Ammon's horn (tissue), 1 donor: ENCODE measurements around the gene OTOP3.

ENCODE experiments used
- DNase-seq: peaks from one replicate; pipeline ENCODE4 v3.0.0-alpha.2; 2016; ENCODE audit warnings: low spot score

Gene OTOP3

DNA sequence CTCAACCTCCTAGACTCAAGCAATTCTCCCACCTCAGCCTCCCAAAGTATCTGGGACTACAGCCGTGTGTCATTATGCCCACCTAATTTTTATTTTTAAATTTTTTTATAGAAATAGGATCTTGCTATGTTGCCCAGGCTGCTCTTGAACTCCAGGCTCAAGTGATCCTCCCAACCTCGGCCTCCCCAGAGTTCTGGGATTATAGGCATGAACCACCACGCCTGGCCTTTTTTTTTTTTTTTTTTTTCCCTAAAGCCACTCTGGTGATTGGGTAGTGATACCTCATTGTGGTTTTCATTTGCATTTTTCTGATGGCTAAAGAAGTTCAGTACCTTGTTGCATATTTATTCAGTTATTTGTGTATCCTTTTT lies 50.5 kb downstream of the OTOP3 start:
- no peak for DNase-seq

- DNase-seq = peak; percentile 98
These were observed 51.8 kb downstream of the OTOP3 start, which contains the start of gene CDR2L for GRCh38 chr17:74987418-74987908. CDR2L (plus strand) TSS chr17:74987632; CDS start chr17:74988044, 412 bp downstream.

DNA sequence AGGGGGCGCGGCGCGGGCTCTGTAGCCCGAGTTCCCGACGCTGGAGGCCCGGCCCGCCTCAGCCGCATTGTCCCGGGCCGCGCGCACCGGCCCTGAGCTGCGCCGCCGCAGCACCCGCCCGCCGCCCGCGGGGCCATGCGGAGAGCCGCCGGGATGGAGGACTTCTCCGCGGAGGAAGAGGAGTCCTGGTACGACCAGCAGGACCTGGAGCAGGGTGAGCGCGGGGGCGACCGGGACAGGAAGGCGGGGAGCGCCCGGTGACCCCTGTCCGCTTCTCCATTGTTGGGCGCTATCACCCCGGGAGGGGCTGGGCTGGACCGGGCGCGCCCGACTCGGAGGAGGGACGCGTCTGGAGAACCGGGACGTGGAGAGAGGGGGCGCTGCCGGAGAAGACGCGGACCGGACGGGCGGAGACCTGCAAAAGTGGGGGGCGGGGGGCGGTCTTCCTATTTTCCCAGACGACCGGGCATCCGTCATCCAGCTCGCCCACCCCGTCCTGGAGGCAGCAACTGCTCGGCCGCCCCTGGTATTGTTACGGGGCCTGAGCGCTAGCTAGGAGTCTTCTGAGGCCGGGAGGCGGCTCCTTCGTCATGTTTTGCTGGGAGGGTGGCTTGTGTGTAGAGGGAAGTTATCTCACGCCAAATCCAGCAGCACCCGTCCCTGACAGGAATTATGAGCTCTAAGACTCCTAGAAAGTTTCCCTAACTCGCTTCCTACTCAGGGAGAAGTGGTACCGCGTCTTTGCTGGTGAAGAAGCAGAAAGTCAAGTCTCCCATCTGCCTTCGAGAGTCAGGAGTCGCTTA lies 52.4 kb downstream of the OTOP3 start:
- peak; percentile 83 for DNase-seq

- DNase-seq = no peak
These were observed 54.9 kb downstream of the OTOP3 start for GRCh38 chr17:74990581-74991105.

- no peak for DNase-seq
These were observed 56.5 kb downstream of the OTOP3 start for GRCh38 chr17:74992223-74992622.

DNA sequence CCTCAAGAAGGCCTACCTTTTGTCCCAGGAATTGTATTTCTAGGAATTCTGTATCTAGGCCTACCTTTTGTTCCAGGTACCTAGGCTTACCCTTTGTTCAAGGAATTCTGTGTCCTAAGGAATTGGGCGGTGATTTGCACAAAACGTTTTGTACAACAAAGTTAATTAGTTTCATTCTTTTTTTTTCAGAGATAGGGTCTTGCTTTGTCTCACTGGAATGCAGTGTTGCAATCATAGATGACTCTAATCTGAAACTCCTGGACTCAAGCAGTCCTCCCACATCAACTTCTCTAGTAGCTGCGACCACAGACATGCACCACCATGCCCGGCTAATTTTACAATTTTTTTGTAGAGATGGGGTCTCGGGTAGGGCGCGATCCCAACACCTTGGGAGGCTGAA lies 58.7 kb downstream of the OTOP3 start:
- DNase-seq = no peak

GRCh38 chr17:74995847-74996246 lies 60.1 kb downstream of the OTOP3 start:
- no peak for DNase-seq

GRCh38 chr17:74998783-74999182 lies 63.1 kb downstream of the OTOP3 start:
- DNase-seq = no peak

DNA sequence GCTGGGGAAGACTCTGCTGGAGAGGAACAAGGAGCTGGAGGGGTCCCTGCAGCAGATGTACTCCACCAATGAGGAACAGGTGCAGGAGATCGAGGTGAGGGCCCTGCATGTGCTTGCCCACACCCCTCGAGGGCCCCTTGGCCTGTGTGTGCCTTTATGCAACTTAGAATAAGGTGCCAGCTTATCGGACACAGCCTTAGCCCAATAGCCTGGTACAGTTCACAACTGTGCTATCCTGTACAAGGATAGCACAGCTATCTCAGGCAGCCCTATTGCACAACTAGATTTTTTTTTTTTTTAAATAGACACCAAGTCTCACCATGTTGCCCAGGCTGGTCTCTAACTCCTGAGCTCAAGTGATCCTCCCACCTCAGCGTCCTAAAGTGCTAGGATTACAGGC lies 63.8 kb downstream of the OTOP3 start:
- DNase-seq = no peak
